B cell (primary cell): ENCODE results near the gene PTPN13. TPM values are rescaled to one million over a fixed set of nuclear protein-coding genes. Genes with fewer than 3 reads are reported as not detected.
"Not testable (repeated sequence)": the region's sequence is repeated elsewhere in the genome, so short reads cannot be mapped to it uniquely, and the experiment has no call there.

Source experiments
- ATAC-seq: fragments of 200-7000 bp; cut with Tn5 transposase; one replicate; pipeline ENCODE4 v1.10.0; 2021; ENCODE audit warnings: low read depth, mild to moderate bottlenecking, moderate number of reproducible peaks, moderate library complexity
- CTCF ChIA-PET: fragments of 350-600 bp; sonication (Branson Sonifier 250); formaldehyde crosslinking; loops from one replicate; lab custom pipeline; 2021; ENCODE audit warnings: antibody characterized with exemption, inconsistent platforms; lab: Charles Lee
- POLR2A ChIA-PET: fragments of 350-600 bp; sonication (Branson Sonifier 250); formaldehyde crosslinking; loops from one replicate; lab custom pipeline; 2021; ENCODE audit warnings: antibody characterized with exemption; lab: Charles Lee
- DNase-seq: peaks from one replicate; pipeline ENCODE4 v3.0.0; 2013
- H2AFZ ChIP-seq: 2 replicates; pipeline ENCODE4 v1.6.1; 2012; ENCODE audit warnings: mild to moderate bottlenecking, low read depth, low read length; ENCODE audit not compliant: insufficient read depth, poor library complexity, severe bottlenecking
- H3K27ac ChIP-seq, 2 donors: 1 replicate in 1 of 2; 2 replicates in 1 of 2; pipeline ENCODE4 v1.5.1; 2012 to 2013; ENCODE audit warnings: low read length in 2 of 2, mild to moderate bottlenecking in 2 of 2, moderate library complexity in 1 of 2
- H3K27me3 ChIP-seq, 4 experiments: fragments of 200-600 bp in 1 of 4; sonication (generic) in 1 of 4; replicated peaks in 1 of 4; 1 replicate in 2 of 4; 2 replicates in 2 of 4; pipeline versions ENCODE4 v1.6.1 to v1.7.0; 2013 to 2016; ENCODE audit warnings: low read length in 3 of 4, mild to moderate bottlenecking in 2 of 4, mixed read lengths in 1 of 4, moderate library complexity in 1 of 4; ENCODE audit not compliant: insufficient read depth in 4 of 4, control insufficient read depth in 3 of 4; ENCODE audit errors: control extremely low read depth in 1 of 4
- H3K36me3 ChIP-seq, 2 experiments: replicated peaks in 1 of 2; 1 replicate in 1 of 2; 2 replicates in 1 of 2; pipeline versions ENCODE4 v1.6.1 to v1.7.1; 2013; ENCODE audit warnings: low read length in 1 of 2; ENCODE audit not compliant: insufficient read depth in 2 of 2, control insufficient read depth in 1 of 2; ENCODE audit errors: control extremely low read depth in 1 of 2, extremely low read depth in 1 of 2
- H3K4me1 ChIP-seq, 2 donors: fragments of 200-600 bp in 1 of 2; sonication (generic) in 1 of 2; 1 replicate in 1 of 2; 2 replicates in 1 of 2; pipeline versions ENCODE4 v1.5.1 to v1.6.1; 2013 to 2017; ENCODE audit warnings: low read length in 2 of 2; ENCODE audit not compliant: control insufficient read depth in 2 of 2, insufficient read depth in 2 of 2
- H3K4me2 ChIP-seq: replicated peaks from 2 replicates; pipeline ENCODE3; 2012; ENCODE audit warnings: mild to moderate bottlenecking, low read depth, low read length; ENCODE audit not compliant: poor library complexity, severe bottlenecking
- H3K4me3 ChIP-seq, 5 experiments: fragments of 200-600 bp in 1 of 5; sonication (generic) in 1 of 5; 1 replicate in 3 of 5; 2 replicates in 2 of 5; pipeline versions ENCODE4 v1.5.1 to v1.7.0; 2011 to 2016; ENCODE audit warnings: low read length in 4 of 5, mild to moderate bottlenecking in 4 of 5, low read depth in 2 of 5, control low read depth in 1 of 5, moderate library complexity in 1 of 5; ENCODE audit not compliant: insufficient read depth in 1 of 5; ENCODE audit errors: control extremely low read depth in 1 of 5, extremely low read depth in 1 of 5
- H3K79me2 ChIP-seq: fragments of 200-600 bp; sonication (generic); one replicate; pipeline ENCODE4 v1.6.0; 2016; ENCODE audit warnings: low read length; ENCODE audit not compliant: control insufficient read depth, insufficient read depth
- H3K9ac ChIP-seq: fragments of 200-600 bp; sonication (generic); 2 replicates; pipeline ENCODE4 v1.6.1; 2017; ENCODE audit warnings: mild to moderate bottlenecking, low read length, moderate library complexity
- H3K9me3 ChIP-seq, 3 donors: one replicate each; pipeline versions ENCODE4 v1.6.1 to v1.7.1; 2013; ENCODE audit warnings: low read length in 2 of 3; ENCODE audit not compliant: control insufficient read depth in 2 of 3, insufficient read depth in 1 of 3; ENCODE audit errors: control extremely low read depth in 1 of 3
- H4K20me1 ChIP-seq: 2 replicates; pipeline ENCODE4 v1.6.0; 2012; ENCODE audit warnings: mild to moderate bottlenecking, low read length; ENCODE audit not compliant: insufficient read depth, control insufficient read depth, poor library complexity, severe bottlenecking
- H3K27ac Mint-ChIP-seq: one replicate; pipeline ENCODE4 v1.8.0; 2021; ENCODE audit warnings: mixed read lengths
- H3K27me3 Mint-ChIP-seq: one replicate; pipeline ENCODE4 v1.8.0; 2021; ENCODE audit warnings: mixed read lengths
- H3K4me1 Mint-ChIP-seq: one replicate; pipeline ENCODE4 v1.8.0; 2021; ENCODE audit warnings: mixed read lengths
- H3K4me3 Mint-ChIP-seq: one replicate; pipeline ENCODE4 v1.8.0; 2021; ENCODE audit warnings: mixed read lengths
- H3K9me3 Mint-ChIP-seq: one replicate; pipeline ENCODE4 v1.8.0; 2022; ENCODE audit warnings: mixed read lengths; ENCODE audit not compliant: insufficient read depth
- EZH2 ChIP-seq: IDR thresholded peaks from 2 replicates; pipeline ENCODE4 v1.6.1; 2012; ENCODE audit warnings: borderline replicate concordance, low read depth, mild to moderate bottlenecking, moderate library complexity, low read length; ENCODE audit not compliant: insufficient read depth, poor library complexity, severe bottlenecking
- whole genome bisulfite sequencing: methylation state at CpG from one replicate; pipeline ENCODE4 v1.1.5; 2013; ENCODE audit warnings: missing lambda C conversion rate; ENCODE audit not compliant: insufficient coverage; 5-methylcytosine and 5-hydroxymethylcytosine counted together
- intact Hi-C: fragments of 100-400 bp; cut with micrococcal nuclease; formaldehyde crosslinking; loops from one replicate; pipeline ENCODE4 v1.10.0; 2022
- polyA plus RNA-seq: library from polyadenylated mRNA; depleted of rRNA; stranded (reverse); fragments of >200 nt; gene quantifications from 2 replicates; pipeline ENCODE4 v1.2.3, GENCODE V29; 2012
- total RNA-seq, 2 donors: library from RNA; stranded (reverse); fragments of 120-200 nt in 1 of 2; gene quantifications; 1 replicate in 1 of 2; 2 replicates in 1 of 2; pipeline versions ENCODE4 v1.2.3 to v1.2.4, GENCODE V29; 2013 to 2022
- TF ChIP-seq, protein P1 (sequence below): fragments of 200-600 bp; IDR thresholded peaks from one replicate; pipeline ENCODE4 v1.8.0; 2022; ENCODE audit warnings: antibody characterized with exemption, mild to moderate bottlenecking

Gene PTPN13
- total and polyA plus RNA-seq, 2 donors (not counting 1 experiment from before 2014, with no cell fraction given), result 0.91 TPM; not detected in 1

GRCh38 chr4:86653237-86653865, 59.2 kb downstream of the PTPN13 start:
- H3K4me3 Mint-ChIP-seq, result no peak overlapping the region
- Histone ChIP-seq H3K36me3 (no peaks in the 10 kb centered on the region), H2AFZ (no peak overlapping the region), H3K4me1 (no peaks in the 10 kb centered on the region), H3K27me3 (no peaks in the 10 kb centered on the region), H3K4me3 (no peak overlapping the region), H3K79me2 (no peaks in the 10 kb centered on the region), H3K9ac (no peak overlapping the region), H3K9me3 (peaks cover 8 to 20% (median 14%) of the 10 kb centered on the region in 3 donors), H3K27ac (no peak overlapping the region), H3K4me2 (no peak overlapping the region), H4K20me1 (no peaks in the 10 kb centered on the region)
- ATAC-seq (no peak), DNase-seq (no peak)
- H3K4me1 Mint-ChIP-seq, result no peaks in the 10 kb centered on the region
- no peaks in the 10 kb centered on the region for H3K27me3 Mint-ChIP-seq
- no peak overlapping the region for H3K27ac Mint-ChIP-seq
- TF ChIP-seq, protein P1, sequence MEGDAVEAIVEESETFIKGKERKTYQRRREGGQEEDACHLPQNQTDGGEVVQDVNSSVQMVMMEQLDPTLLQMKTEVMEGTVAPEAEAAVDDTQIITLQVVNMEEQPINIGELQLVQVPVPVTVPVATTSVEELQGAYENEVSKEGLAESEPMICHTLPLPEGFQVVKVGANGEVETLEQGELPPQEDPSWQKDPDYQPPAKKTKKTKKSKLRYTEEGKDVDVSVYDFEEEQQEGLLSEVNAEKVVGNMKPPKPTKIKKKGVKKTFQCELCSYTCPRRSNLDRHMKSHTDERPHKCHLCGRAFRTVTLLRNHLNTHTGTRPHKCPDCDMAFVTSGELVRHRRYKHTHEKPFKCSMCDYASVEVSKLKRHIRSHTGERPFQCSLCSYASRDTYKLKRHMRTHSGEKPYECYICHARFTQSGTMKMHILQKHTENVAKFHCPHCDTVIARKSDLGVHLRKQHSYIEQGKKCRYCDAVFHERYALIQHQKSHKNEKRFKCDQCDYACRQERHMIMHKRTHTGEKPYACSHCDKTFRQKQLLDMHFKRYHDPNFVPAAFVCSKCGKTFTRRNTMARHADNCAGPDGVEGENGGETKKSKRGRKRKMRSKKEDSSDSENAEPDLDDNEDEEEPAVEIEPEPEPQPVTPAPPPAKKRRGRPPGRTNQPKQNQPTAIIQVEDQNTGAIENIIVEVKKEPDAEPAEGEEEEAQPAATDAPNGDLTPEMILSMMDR, result peak; percentile 11
- TF ChIP-seq EZH2, result no peak
- ChIA-PET CTCF (no interaction called here), POLR2A (no interaction called here)
- peaks cover 4% of the 10 kb centered on the region for H3K9me3 Mint-ChIP-seq
- WGBS, result no CpG with 5 or more reads among the region's 4 CpGs
- intact Hi-C loops, result no loop called here

GRCh38 chr4:86656781-86657180, 62.7 kb downstream of the PTPN13 start:
- H3K27me3 Mint-ChIP-seq, H3K4me3 Mint-ChIP-seq, ATAC-seq, POLR2A ChIA-PET, H3K4me1 ChIP-seq, H4K20me1 ChIP-seq, H2AFZ ChIP-seq, intact Hi-C loops, H3K9me3 Mint-ChIP-seq, H3K4me1 Mint-ChIP-seq, H3K36me3 ChIP-seq, H3K27me3 ChIP-seq, H3K79me2 ChIP-seq, H3K27ac ChIP-seq, DNase-seq, H3K27ac Mint-ChIP-seq, H3K4me3 ChIP-seq, H3K4me2 ChIP-seq, H3K9ac ChIP-seq, CTCF ChIA-PET: not testable (repeated sequence)
- 91% methylated on average over 7 of the region's 10 CpGs for WGBS
- H3K9me3 ChIP-seq, result peaks cover 8 to 14% (median 11%) of the 10 kb centered on the region in 3 donors
